Measurements from ENCODE around the gene OR7G1. TPM values are rescaled to one million over a fixed set of nuclear protein-coding genes. Genes with fewer than 3 reads are reported as not detected.

Gene OR7G1
- total RNA-seq, 6 donors from 2014 or later, result not detected

- DNase-seq (no peak), ATAC-seq (ENCODE audit: low FRiP score in 2 of 2) (no peak)
- Histone ChIP-seq H3K4me3 (no peak overlapping the region), H3K9me3 (peaks cover 0 to 57% (median 37%) of the 10 kb centered on the region in 4 donors), H3K36me3 (peaks cover 32 to 64% (median 58%) of the 10 kb centered on the region in 4 donors), H3K27ac (no peak overlapping the region), H3K27me3 (no peaks in the 10 kb centered on the region), H3K4me1 (no peaks in the 10 kb centered on the region)
- TF ChIP-seq EP300 (IDR thresholded peaks at IDR 0.05) (no peak), POLR2A (IDR thresholded peaks at IDR 0.05) (no peak), POLR2AphosphoS5 (IDR thresholded peaks at IDR 0.05) (no peak), CTCF (IDR thresholded peaks at IDR 0.05) (no peak)
- WGBS, 2 donors, result 96 to 99% methylated on average over 4 of the region's 4 CpGs
Observed at GRCh38 chr19:9155591-9155990, 40.0 kb upstream of the OR7G1 start.

- DNase-seq (no peak), ATAC-seq (ENCODE audit: low FRiP score in 2 of 2) (no peak)
- no peaks in the 10 kb centered on the region for H3K27me3 ChIP-seq
- peaks cover 0 to 36% (median 32%) of the 10 kb centered on the region in 4 donors for H3K9me3 ChIP-seq
- 92% methylated on average over 5 of the region's 5 CpGs for WGBS, 2 donors
- TF ChIP-seq CTCF (IDR thresholded peaks at IDR 0.05) (no peak), POLR2A (IDR thresholded peaks at IDR 0.05) (no peak), EP300 (IDR thresholded peaks at IDR 0.05) (no peak), POLR2AphosphoS5 (IDR thresholded peaks at IDR 0.05) (no peak)
- H3K27ac ChIP-seq, result no peak overlapping the region
- no peaks in the 10 kb centered on the region for H3K4me1 ChIP-seq
- no peak overlapping the region for H3K4me3 ChIP-seq
- peaks cover 0 to 38% (median 18%) of the 10 kb centered on the region in 4 donors for H3K36me3 ChIP-seq
Observed at GRCh38 chr19:9151367-9151766, 35.8 kb upstream of the OR7G1 start.

DNA sequence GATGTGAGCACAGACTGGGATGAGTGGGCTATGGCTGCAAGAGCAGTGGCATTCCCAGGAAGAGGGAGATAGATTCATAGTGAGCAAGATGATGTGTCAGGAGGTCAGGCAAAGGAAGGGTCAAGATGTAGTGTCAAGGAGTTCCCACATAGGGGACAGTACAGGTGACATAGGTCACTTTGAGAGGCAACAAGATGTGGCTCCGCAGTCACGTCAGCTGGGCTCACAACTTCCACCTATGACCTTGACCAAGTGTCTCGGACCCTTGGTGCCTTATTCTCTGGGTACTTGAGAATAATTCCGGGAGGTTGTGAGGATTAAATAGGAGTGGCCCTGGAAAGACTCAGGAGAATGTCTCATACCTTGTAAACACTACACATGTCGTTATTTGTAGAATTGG is 35.1 kb upstream of the OR7G1 start:
- Histone ChIP-seq H3K36me3 (peaks cover 0 to 32% (median 11%) of the 10 kb centered on the region in 4 donors), H3K27me3 (no peaks in the 10 kb centered on the region), H3K4me3 (no peak overlapping the region), H3K9me3 (peaks cover under 1 to 37% (median 30%) of the 10 kb centered on the region in 4 donors), H3K4me1 (no peaks in the 10 kb centered on the region), H3K27ac (no peak overlapping the region)
- no peak for TF ChIP-seq POLR2A (IDR thresholded peaks at IDR 0.05)
- no peak for TF ChIP-seq CTCF (IDR thresholded peaks at IDR 0.05)
- no peak for TF ChIP-seq POLR2AphosphoS5 (IDR thresholded peaks at IDR 0.05)
- TF ChIP-seq EP300 (IDR thresholded peaks at IDR 0.05), result no peak
- DNase-seq (no peak), ATAC-seq (ENCODE audit: low FRiP score in 2 of 2) (no peak)
- 95 to 98% methylated on average over 5 of the region's 5 CpGs for WGBS, 2 donors

- Histone ChIP-seq H3K27me3 (no peaks in the 10 kb centered on the region), H3K9me3 (peaks cover 7 to 38% (median 31%) of the 10 kb centered on the region in 4 donors), H3K36me3 (peaks cover 0 to 37% (median 11%) of the 10 kb centered on the region in 4 donors), H3K4me1 (no peaks in the 10 kb centered on the region), H3K4me3 (no peak overlapping the region), H3K27ac (no peak overlapping the region)
- DNase-seq, result no peak
- TF ChIP-seq POLR2AphosphoS5 (IDR thresholded peaks at IDR 0.05) (no peak), CTCF (IDR thresholded peaks at IDR 0.05) (no peak), POLR2A (IDR thresholded peaks at IDR 0.05) (no peak), EP300 (IDR thresholded peaks at IDR 0.05) (no peak)
- ATAC-seq (ENCODE audit: low FRiP score in 2 of 2), result no peak
- WGBS, 2 donors, result 86 to 96% methylated on average over 4 of the region's 4 CpGs
Observed at GRCh38 chr19:9149997-9150396, 34.4 kb upstream of the OR7G1 start.

DNA sequence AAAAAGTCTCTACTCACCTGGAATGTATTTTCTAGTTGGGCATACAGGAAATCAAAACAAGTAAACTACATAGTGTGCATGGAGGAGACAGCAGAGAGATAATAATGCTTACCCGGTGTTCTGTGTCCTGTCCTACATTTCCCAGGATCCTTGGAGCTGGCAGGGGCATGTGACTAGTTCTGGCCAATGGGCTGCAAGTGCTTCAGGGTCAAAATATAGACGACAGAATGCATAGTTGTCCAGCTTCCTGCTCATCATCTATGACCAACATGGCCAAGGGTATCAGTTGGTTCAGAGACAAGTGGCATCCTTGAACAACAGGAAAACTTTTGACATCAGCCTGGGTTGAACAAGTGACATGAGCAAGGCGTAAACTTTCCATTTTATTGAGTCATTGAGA is 33.1 kb upstream of the OR7G1 start:
- Histone ChIP-seq H3K36me3 (peaks cover 0 to 42% (median 10%) of the 10 kb centered on the region in 4 donors), H3K27me3 (no peaks in the 10 kb centered on the region), H3K27ac (no peak overlapping the region), H3K4me3 (no peak overlapping the region), H3K4me1 (no peaks in the 10 kb centered on the region), H3K9me3 (peaks cover 17 to 41% (median 32%) of the 10 kb centered on the region in 4 donors)
- ATAC-seq (ENCODE audit: low FRiP score in 2 of 2) (no peak), DNase-seq (no peak)
- WGBS, 2 donors, result 86 to 92% methylated on average over 3 of the region's 3 CpGs
- TF ChIP-seq POLR2A (IDR thresholded peaks at IDR 0.05) (no peak), POLR2AphosphoS5 (IDR thresholded peaks at IDR 0.05) (no peak), EP300 (IDR thresholded peaks at IDR 0.05) (no peak), CTCF (IDR thresholded peaks at IDR 0.05) (no peak)
